Measurements from ENCODE around the gene UBE2H.

DNA sequence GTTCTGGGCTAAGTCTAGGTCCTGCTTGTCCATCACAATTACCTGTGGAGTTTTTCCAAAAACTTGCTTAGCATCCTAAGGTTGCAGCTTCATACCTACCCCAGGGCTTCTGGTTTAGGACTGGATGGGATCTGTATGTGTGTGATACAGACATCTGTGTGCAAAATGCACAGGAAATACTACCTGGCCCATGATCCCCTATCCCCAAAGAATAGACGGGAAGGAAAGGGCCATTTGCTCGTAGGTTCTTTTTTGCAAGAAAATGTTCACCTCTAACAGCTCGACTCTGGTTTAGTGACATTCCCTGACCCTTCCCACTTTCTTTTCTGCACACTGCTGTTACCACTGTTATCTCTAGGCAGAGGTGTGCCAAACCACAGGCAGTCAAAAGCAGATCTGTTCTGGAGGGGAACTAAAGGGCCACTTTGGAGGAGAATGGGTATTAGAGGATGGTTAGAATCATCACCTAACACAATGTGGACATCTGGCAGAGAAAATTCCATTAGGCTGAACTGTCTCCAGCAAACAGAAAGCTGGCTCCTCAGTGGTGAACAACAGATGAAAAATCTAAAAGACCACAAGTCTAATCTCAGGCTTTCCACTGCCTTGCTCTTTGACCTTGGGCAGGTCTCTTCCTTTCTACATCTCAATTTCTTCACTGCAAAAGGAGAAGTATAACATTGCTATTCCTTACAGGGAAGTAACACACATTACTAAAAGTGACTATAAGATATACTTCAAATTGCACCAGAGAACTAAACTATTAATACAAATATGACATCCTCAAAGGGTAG is 107.4 kb downstream of the UBE2H start:
- TF ChIP-seq, protein P1, sequence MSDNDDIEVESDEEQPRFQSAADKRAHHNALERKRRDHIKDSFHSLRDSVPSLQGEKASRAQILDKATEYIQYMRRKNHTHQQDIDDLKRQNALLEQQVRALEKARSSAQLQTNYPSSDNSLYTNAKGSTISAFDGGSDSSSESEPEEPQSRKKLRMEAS (IDR thresholded peaks at IDR 0.05; ENCODE audit: low read depth, low read length), result no peak
- TF ChIP-seq POLR2A (IDR thresholded peaks at IDR 0.05; ENCODE audit: extremely low read depth, insufficient read length), result no peak

Data from NB4 (cell line).